Testis (tissue), 2 donors: Measurements from ENCODE around the gene AIRE.

Experiments used
- POLR2A ChIP-seq: fragments of 450-650 bp; IDR thresholded peaks from one replicate; pipeline ENCODE4 v1.6.1; 2017; ENCODE audit warnings: antibody characterized with exemption, mild to moderate bottlenecking, moderate library complexity
- TF ChIP-seq, protein P1 (sequence below), 3 experiments: fragments of 450-650 bp in 2 of 3; fragments of 200-600 bp in 1 of 3; sonication (generic) in 1 of 3; IDR thresholded peaks; one replicate each; pipeline ENCODE4 v1.5.1; 2016 to 2019; ENCODE audit warnings: antibody characterized with exemption in 3 of 3, mild to moderate bottlenecking in 2 of 3, moderate library complexity in 1 of 3

DNA sequence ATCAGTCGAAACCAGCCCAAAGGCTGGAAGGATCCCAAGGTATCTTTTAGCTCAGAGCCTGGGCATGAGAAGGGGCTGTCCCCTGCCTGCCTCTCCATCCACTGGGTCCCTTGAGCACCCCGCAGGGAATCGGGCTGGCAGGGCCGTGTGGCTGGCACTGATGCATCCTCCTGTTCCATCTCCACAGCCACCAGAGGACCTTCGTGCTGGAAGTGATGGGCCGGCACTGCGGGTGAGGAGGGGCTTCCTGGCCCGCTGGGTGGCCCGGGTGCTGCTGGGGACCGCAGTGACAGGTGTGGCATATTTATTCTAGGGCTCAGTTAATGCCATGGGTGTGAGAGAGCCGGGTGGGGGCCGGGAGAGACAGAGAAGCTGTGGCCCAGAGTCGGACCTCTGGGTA lies 27.8 kb downstream of the AIRE start:
- TF ChIP-seq POLR2A: no peak
- TF ChIP-seq, protein P1, sequence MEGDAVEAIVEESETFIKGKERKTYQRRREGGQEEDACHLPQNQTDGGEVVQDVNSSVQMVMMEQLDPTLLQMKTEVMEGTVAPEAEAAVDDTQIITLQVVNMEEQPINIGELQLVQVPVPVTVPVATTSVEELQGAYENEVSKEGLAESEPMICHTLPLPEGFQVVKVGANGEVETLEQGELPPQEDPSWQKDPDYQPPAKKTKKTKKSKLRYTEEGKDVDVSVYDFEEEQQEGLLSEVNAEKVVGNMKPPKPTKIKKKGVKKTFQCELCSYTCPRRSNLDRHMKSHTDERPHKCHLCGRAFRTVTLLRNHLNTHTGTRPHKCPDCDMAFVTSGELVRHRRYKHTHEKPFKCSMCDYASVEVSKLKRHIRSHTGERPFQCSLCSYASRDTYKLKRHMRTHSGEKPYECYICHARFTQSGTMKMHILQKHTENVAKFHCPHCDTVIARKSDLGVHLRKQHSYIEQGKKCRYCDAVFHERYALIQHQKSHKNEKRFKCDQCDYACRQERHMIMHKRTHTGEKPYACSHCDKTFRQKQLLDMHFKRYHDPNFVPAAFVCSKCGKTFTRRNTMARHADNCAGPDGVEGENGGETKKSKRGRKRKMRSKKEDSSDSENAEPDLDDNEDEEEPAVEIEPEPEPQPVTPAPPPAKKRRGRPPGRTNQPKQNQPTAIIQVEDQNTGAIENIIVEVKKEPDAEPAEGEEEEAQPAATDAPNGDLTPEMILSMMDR (IDR thresholded peaks at IDR 0.05): no peak
